HPDE6-E6E7 (cell line): Measurements from ENCODE around the gene MORN3.
"Not testable (repeated sequence)": the region's sequence is repeated elsewhere in the genome, so short reads cannot be mapped to it uniquely, and the experiment has no call there.

Experiments
- DNase-seq: peaks from one replicate; pipeline ENCODE4 v3.0.0; 2011; ENCODE audit warnings: missing footprints; ENCODE audit errors: extremely low spot score

MORN3 gene

GRCh38 chr12:121692744-121693143 is 23.3 kb upstream of the MORN3 start:
- not testable (repeated sequence) for DNase-seq

DNA sequence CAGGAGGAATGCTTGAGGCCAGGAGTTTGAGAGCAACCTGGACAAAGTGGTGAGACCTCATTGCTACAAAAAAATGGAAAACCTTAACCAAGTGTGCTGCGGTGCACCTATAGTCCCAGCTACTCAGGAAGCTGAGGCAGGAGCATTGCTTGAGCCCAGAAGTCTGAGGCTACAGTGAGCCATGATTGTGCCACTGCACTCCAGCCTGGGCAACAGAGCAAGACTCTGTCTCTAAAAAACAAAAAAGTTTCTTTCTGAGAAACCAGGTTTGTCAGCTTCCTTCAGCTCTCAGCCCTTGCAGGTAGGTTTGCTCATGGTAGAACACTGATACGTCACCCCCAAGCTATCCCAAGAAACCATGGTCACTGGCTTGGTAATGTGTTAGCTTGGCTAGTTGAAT is 20.0 kb upstream of the MORN3 start:
- DNase-seq, result no peak

DNA sequence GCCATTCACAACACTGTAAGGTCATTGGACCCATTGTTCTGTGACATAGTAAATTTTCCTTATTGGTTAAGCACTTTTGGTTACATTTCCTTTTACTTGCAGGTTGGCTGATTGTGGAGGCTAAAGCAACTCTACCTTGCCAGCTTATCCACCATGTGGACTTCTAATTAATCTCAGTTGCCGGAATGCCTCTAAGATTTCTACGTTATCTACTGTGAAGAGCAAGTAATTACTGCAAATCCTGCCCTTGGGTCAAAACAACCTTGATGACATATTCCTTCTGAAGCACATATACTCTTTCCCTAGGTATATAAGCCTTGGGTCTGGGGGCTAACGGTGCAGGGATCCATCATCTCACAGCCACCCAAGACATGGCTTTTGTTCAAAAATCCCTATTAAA is 19.5 kb upstream of the MORN3 start:
- no peak for DNase-seq

- DNase-seq, result not testable (repeated sequence)
Measured at GRCh38 chr12:121679661-121680197, 10.3 kb upstream of the MORN3 start.

DNA sequence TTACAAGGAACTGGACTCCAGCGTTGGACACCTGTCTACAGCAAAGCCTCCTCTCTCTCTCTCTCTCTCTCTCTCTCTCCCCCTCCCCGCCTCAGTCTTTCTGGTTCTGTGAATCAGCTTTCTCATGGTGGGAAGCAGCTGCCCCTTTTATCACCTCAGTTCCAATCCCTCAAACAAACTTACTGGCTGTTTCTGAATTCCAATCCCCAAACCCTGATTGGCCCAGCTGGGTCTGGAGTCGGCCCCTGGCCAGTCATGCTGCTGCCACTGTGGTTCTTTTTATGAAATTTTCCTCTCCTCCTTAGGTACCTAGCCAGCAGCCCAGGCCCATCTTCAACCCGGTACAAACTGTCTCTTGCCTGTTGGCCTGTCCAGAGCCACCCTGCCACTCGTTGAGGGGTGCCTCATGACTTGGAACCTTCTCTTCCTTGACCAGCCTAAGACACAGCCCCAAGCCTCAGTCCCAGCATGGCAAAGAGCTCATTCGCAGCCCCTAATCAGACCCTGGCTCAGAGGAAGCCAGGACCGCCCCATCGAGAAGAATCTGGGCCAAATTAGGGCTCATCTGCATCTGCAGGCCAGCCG is 9.4 kb upstream of the MORN3 start:
- DNase-seq, result no peak

GRCh38 chr12:121678305-121678704 is 8.9 kb upstream of the MORN3 start:
- no peak for DNase-seq

- no peak for DNase-seq
Measured at GRCh38 chr12:121676190-121676589, 6.7 kb upstream of the MORN3 start.

DNA sequence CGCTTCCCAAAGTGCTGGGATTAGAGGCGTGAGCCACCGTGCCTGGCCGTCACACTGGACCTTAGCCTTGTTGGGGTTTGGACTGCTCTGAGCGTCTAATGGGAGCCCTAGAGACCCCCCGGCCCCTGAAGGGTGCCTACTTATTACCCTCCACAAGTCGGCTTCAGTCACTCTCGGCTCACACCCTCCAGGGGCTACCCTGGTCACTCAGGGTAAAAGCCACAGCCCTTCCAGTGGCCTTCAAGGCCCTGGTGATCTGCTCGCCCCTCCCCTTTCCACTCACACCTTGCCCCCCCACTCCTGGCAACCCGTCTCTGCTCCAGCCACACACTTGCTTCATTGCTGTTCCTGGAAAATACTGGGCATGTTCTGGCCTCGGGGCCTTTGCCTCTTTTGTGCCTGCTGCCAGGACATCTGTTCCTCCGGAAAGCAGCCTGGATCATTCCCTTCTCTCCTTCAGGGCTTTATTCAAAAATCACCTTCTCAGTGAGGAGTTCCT is 3.6 kb upstream of the MORN3 start:
- DNase-seq, result no peak

DNA sequence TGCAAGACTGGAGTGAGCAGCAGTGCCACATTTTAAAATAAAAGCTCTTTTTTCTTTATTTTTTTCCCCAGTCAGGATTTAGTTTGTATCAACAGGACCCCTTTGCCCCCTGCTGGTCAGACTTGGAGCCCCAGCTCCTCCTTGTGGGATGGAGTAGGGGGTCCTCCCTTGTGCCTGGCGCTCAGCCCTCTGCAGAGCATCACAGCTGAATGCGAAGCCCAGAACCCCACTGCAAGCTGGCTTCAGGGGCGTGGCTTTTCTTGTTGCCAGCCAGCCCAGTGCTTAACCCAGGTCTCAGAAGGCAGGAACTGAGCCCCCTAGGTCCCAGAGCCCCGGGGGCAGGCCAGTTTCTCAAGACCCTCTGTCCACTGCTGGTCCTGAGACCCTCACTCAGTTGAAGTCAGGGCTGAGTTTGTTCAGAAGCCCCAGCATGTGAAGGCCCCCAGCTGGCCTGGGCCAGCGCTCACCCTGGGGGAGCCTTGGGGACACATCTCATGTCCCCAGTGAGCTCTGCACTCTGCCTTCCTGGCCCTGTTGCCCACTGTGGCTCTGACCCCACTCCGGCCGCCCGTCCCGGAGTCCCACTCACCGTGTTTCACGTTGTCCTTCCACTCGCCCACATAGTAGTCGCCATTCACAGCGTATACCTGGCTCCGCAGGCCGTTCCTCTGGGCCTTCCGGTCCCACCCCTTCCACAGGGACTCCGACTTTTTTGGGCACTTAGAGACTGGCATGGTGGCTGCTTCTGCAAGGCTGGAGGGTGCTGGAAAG is 519 bp downstream of the MORN3 start:
- no peak for DNase-seq

GRCh38 chr12:121666829-121667228 is 2.6 kb downstream of the MORN3 start:
- DNase-seq, result not testable (repeated sequence)

GRCh38 chr12:121663610-121663929 is 5.9 kb downstream of the MORN3 start:
- no peak for DNase-seq

DNA sequence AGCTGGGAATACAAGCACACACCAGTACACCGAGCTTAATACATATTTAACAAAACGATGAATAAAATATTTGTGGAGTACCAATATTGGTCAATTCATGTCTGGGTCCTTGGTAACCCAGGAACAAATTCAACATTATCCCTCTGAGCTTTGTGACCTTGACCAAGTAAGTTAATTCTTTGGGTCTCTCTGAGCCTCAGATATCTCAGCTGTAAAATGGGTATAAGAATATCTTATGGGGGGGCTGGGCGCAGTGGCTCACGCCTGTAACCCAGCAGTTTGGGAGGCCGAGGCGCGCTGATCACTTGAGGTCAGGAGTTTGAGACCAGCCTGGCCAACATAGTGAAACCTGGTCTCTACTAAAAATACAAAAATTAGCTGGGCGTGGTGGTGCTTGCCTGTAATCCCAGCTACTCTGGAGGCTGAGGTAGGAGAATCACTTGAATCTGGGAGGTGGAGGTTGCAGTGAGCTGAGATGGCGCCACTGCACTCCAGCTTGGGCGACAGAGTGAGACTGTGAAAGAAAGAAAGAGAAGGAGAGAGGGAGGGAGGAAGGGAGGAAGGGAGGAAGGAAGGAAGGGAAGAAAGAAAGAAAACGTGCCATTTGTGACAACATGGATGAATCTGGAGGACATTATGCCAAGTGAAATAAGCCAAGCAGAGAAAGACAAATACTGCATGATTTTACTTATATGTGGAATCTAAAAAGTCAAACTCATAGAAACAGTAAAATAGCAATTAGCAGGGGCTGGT is 7.9 kb downstream of the MORN3 start:
- DNase-seq, result not testable (repeated sequence)

- no peak for DNase-seq
Measured at GRCh38 chr12:121657305-121658008, 12.0 kb downstream of the MORN3 start.

- no peak for DNase-seq
Measured at GRCh38 chr12:121656122-121656521, 13.3 kb downstream of the MORN3 start.

DNA sequence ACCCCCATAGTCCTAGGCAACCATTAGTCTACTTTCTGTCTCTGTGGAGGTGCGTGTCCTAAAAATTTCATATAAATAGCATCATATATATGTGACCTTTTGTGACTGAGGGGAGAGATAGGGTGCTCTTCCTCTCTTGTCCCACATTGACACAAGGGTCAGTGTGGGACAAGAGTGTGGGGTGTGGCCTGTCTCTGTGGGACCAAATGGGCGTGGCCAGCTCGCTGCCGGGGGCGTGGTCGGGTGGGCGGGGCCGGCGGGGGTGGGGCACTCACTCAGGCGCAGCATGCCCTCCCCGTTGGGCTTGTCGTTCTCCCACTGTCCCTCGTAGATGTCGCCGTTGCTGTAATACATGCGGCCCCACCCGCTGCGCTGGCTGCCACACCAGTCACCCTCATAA is 15.5 kb downstream of the MORN3 start:
- no peak for DNase-seq

DNA sequence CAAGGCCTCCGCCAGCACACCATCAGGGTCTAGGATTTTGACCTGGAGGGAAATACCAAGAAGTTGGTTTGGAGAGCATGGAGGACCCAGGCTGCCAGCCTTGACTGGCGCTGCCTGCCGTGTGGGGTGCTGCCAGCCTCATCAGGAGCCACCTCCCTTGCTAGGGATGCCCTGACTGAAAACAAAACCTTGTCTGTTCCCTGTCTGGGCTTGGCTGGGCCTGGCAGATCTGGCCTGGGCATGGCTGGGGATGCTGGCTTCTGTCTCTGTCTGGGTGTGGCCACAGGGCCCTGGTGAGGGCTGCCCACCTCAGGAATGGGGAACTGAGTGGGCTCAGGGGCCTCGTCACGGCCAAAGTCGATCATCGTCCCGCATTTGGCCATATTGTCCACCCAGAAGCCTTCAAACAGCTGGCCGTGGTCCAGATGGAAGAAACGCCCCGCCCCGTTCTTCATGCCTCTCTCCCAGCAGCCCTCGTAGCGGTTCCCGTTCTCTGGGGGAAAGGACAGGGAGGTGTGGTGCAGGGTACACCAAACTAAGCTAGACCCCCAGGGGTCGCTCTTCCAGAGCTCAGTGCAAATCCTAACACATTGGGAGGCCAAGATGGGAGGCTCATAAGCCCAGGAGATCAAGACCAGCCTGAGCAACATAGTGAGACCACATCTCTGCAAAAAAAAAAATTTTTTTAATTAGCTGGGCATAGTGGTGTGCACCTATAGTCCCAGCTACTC is 16.5 kb downstream of the MORN3 start:
- DNase-seq, result no peak

DNA sequence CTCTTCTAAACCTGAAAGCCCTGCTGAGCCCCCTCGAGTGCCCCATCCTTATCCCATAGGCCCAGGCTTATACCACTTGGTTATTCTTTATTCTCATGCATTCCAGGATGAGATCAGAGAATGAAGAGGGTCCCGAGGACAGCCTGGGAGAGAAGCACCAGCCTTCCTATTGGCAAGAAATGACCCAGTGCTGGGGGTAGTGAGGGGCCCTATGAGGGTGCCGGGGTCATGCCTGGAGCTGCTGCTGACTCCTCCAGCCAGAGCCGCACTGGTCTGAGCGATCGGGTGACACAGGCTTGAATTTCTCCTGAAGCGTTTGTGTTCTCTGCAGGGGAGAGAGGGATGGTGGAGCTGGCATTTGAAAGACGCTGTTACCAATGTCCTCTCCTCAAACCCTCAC is 18.1 kb downstream of the MORN3 start:
- no peak for DNase-seq

DNA sequence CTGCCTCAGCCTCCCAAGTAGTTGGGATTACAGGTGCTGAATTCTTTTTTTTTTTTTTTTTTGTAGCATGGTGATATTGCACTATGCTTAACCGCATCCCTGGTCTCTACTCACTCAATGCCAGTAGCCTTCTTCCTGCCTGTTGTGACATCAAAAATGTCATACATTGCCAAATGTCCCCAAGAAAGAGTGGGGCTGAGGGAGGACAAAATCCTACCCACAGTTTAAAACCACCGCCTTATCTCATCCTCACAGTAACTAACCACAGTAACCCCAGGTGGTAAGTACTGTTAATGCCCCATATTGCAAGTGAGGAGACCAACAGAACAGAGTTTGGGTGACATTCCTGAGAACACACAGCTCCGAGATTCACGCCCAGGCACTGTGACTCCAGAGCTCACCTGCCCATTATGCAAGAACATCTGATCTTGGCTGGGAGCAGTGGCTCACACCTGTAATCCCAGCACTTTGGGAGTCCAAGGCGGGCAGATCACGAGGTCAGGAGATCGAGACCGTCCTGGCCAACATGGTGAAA is 19.6 kb downstream of the MORN3 start:
- no peak for DNase-seq

DNA sequence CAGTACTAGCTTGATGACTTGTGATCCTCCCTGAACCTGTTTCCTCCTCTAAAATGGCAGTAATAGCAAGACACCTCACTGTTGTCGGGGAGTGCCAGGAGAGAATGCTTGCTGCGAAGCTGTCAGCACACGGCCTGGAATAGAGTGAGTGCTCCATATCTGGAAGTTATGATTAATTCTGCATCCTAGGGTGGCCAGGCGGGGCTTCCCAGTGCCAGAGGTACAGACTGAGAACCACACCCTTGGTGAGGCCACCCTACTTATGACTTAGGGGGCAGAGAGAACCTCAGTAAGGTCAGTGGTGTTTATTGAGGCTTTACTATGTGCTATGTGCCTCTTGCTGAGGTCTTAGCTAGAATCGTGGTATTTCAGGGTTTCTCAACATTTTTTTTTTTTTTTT is 20.1 kb downstream of the MORN3 start:
- no peak for DNase-seq

- DNase-seq, result no peak
Measured at GRCh38 chr12:121648458-121649028, 20.9 kb downstream of the MORN3 start.

DNA sequence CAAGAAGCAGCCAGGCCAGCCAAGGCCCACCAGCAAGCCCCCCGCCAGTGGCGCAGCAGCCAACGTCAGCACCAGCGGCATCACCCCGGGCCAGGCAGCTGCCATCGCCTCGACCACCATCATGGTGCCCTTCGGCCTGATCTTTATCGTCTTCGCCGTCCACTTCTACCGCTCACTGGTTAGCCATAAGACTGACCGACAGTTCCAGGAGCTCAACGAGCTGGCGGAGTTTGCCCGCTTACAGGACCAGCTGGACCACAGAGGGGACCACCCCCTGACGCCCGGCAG is 28.2 kb downstream of the MORN3 start:
- DNase-seq, result no peak
